Stomach (tissue), 4 donors: ENCODE results near the gene MRPS35.

ENCODE experiments used
- POLR2A ChIP-seq, 4 donors: fragments of 450-650 bp; IDR thresholded peaks; one replicate each; pipeline ENCODE4 v1.6.1; 2016; ENCODE audit warnings: antibody characterized with exemption in 4 of 4, control low read depth in 2 of 4, mild to moderate bottlenecking in 1 of 4, moderate library complexity in 1 of 4
- POLR2AphosphoS5 ChIP-seq, 3 donors: sonication (generic); formaldehyde crosslinking; IDR thresholded peaks; one replicate each; pipeline ENCODE4 v1.6.1; 2016; ENCODE audit warnings: antibody characterized with exemption in 3 of 3
- TF ChIP-seq, protein P1 (sequence below), 7 experiments: fragments of 450-650 bp in 4 of 7; fragments of 200-600 bp in 3 of 7; sonication (generic) in 3 of 7; IDR thresholded peaks; one replicate each; pipeline ENCODE4 v1.5.1; 2016 to 2019; ENCODE audit warnings: antibody characterized with exemption in 7 of 7, control low read depth in 2 of 7, mild to moderate bottlenecking in 1 of 7

DNA sequence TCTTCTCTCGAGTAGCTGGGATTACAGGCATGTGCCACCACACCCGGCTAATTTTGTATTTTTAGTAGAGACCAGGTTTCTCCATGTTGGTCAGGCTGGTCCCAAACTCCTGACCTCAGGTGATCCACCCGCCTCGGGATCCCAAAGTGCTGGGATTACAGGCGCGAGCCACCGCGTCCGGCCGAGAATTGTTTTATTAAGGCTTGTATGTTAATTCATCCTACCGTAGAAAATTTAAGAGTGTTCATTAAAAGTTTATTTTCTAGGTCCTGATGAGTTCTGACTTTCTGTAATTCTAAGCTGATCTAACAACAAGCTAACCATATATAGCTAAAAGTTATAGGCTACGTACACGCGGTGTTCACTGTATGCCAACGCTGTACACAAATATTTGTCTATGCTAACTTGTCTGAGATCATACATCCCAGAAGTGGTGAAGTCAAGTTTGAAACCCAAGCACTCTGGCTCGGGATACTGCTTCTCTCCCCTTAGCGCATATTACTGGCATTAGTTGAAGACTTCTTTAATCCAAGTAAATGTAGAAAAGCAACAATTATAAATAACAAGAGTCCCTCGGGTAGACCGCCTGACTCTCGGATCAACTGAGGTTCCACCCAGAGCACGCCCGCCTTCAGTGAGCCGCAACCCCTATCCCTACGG is 570 bp upstream of the MRPS35 start:
- TF ChIP-seq, protein P1, sequence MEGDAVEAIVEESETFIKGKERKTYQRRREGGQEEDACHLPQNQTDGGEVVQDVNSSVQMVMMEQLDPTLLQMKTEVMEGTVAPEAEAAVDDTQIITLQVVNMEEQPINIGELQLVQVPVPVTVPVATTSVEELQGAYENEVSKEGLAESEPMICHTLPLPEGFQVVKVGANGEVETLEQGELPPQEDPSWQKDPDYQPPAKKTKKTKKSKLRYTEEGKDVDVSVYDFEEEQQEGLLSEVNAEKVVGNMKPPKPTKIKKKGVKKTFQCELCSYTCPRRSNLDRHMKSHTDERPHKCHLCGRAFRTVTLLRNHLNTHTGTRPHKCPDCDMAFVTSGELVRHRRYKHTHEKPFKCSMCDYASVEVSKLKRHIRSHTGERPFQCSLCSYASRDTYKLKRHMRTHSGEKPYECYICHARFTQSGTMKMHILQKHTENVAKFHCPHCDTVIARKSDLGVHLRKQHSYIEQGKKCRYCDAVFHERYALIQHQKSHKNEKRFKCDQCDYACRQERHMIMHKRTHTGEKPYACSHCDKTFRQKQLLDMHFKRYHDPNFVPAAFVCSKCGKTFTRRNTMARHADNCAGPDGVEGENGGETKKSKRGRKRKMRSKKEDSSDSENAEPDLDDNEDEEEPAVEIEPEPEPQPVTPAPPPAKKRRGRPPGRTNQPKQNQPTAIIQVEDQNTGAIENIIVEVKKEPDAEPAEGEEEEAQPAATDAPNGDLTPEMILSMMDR (IDR thresholded peaks at IDR 0.05): no peak
- TF ChIP-seq POLR2A (IDR thresholded peaks at IDR 0.05) (no peak), POLR2AphosphoS5 (IDR thresholded peaks at IDR 0.05) (no peak)
